ENCODE results near the gene VANGL2.

The VANGL2 gene

GRCh38 chr1:160367516-160367900 is 32.9 kb upstream of the VANGL2 start:
- Histone ChIP-seq H2BK120ac (ENCODE audit: low read depth, low read length) (no peak overlapping the region), H3K4me1 (ENCODE audit: control insufficient read depth in 2 of 2, insufficient read depth in 1 of 2, low read depth in 1 of 2, low read length in 2 of 2) (peaks cover 10 to 11% of the 10 kb centered on the region in 2 donors), H3K36me3 (replicated peaks in 1 of 2; ENCODE audit: control insufficient read depth in 2 of 2, insufficient read depth in 2 of 2, low read length in 2 of 2) (peaks cover 0 to 1% of the 10 kb centered on the region in 2 donors), H2AFZ (ENCODE audit: low read length) (no peak overlapping the region), H4K91ac (ENCODE audit: low read depth, low read length, poor library complexity) (no peak overlapping the region), H3K27me3 (ENCODE audit: control insufficient read depth in 3 of 3, insufficient read depth in 3 of 3, low read depth in 1 of 3, low read length in 3 of 3) (no peaks in the 10 kb centered on the region), H3K9ac (ENCODE audit: low read depth, low read length, poor library complexity) (peak overlapping the region; percentile 60), H4K8ac (ENCODE audit: low read depth, low read length) (no peak overlapping the region), H3K4ac (ENCODE audit: low read length) (no peak overlapping the region), H3K18ac (ENCODE audit: low read length) (peak overlapping the region; percentile 85), H3K27ac (replicated peaks; ENCODE audit: low read length) (no peak overlapping the region), H3K23ac (ENCODE audit: low read depth, low read length, poor library complexity) (peak overlapping the region; percentile 65), H3K9me3 (replicated peaks in 1 of 2; ENCODE audit: control insufficient read depth in 2 of 2, insufficient read depth in 1 of 2, low read depth in 1 of 2, low read length in 2 of 2) (no peaks in the 10 kb centered on the region), H2BK5ac (ENCODE audit: low read length) (no peak overlapping the region), H3K79me1 (ENCODE audit: low read depth, low read length) (no peaks in the 10 kb centered on the region), H2BK12ac (ENCODE audit: low read length) (no peak overlapping the region), H3K14ac (ENCODE audit: low read length) (no peak overlapping the region), H3K4me2 (ENCODE audit: insufficient read depth, low read length, poor library complexity, severe bottlenecking) (no peak overlapping the region), H2BK15ac (ENCODE audit: low read length) (peak overlapping the region; percentile 58), H3K4me3 (ENCODE audit: low read length in 2 of 2) (no peak overlapping the region), H2AK5ac (ENCODE audit: low read depth, low read length) (peak overlapping the region; percentile 97)
- no peak for DNase-seq (ENCODE audit: low spot score)
- WGBS, 2 donors (ENCODE audit: extremely low coverage in 2 of 2, insufficient read length in 2 of 2, insufficient replicate concordance in 1 of 2), result no CpG with 5 or more reads among the region's 4 CpGs

- Histone ChIP-seq H3K27ac (replicated peaks; ENCODE audit: low read length) (no peak overlapping the region), H2BK15ac (ENCODE audit: low read length) (peak overlapping the region; percentile 52)
- no CpG with 5 or more reads among the region's 4 CpGs for WGBS, 2 donors (ENCODE audit: extremely low coverage in 2 of 2, insufficient read length in 2 of 2, insufficient replicate concordance in 1 of 2)
Measured at GRCh38 chr1:160367934-160368923, 32.1 kb upstream of the VANGL2 start.

GRCh38 chr1:160369087-160369486 is 31.3 kb upstream of the VANGL2 start:
- Histone ChIP-seq H3K79me1 (ENCODE audit: low read depth, low read length) (no peaks in the 10 kb centered on the region), H2AFZ (ENCODE audit: low read length) (no peak overlapping the region), H3K14ac (ENCODE audit: low read length) (no peak overlapping the region), H3K4me1 (ENCODE audit: control insufficient read depth in 2 of 2, insufficient read depth in 1 of 2, low read depth in 1 of 2, low read length in 2 of 2) (peaks cover 3 to 4% of the 10 kb centered on the region in 2 donors), H3K18ac (ENCODE audit: low read length) (no peak overlapping the region), H2BK15ac (ENCODE audit: low read length) (no peak overlapping the region), H2AK5ac (ENCODE audit: low read depth, low read length) (no peak overlapping the region), H2BK120ac (ENCODE audit: low read depth, low read length) (no peak overlapping the region), H3K9ac (ENCODE audit: low read depth, low read length, poor library complexity) (no peak overlapping the region), H3K27ac (replicated peaks; ENCODE audit: low read length) (no peak overlapping the region), H4K8ac (ENCODE audit: low read depth, low read length) (no peak overlapping the region), H2BK5ac (ENCODE audit: low read length) (no peak overlapping the region), H3K4me3 (ENCODE audit: low read length in 2 of 2) (no peak overlapping the region), H3K9me3 (replicated peaks in 1 of 2; ENCODE audit: control insufficient read depth in 2 of 2, insufficient read depth in 1 of 2, low read depth in 1 of 2, low read length in 2 of 2) (no peaks in the 10 kb centered on the region), H2BK12ac (ENCODE audit: low read length) (no peak overlapping the region), H3K4ac (ENCODE audit: low read length) (no peak overlapping the region), H3K36me3 (replicated peaks in 1 of 2; ENCODE audit: control insufficient read depth in 2 of 2, insufficient read depth in 2 of 2, low read length in 2 of 2) (peaks cover 0 to 1% of the 10 kb centered on the region in 2 donors), H4K91ac (ENCODE audit: low read depth, low read length, poor library complexity) (no peak overlapping the region), H3K27me3 (ENCODE audit: control insufficient read depth in 3 of 3, insufficient read depth in 3 of 3, low read depth in 1 of 3, low read length in 3 of 3) (no peaks in the 10 kb centered on the region), H3K23ac (ENCODE audit: low read depth, low read length, poor library complexity) (no peak overlapping the region), H3K4me2 (ENCODE audit: insufficient read depth, low read length, poor library complexity, severe bottlenecking) (no peak overlapping the region)
- no peak for DNase-seq (ENCODE audit: low spot score)
- no CpG with 5 or more reads among the region's 1 CpG for WGBS, 2 donors (ENCODE audit: extremely low coverage in 2 of 2, insufficient read length in 2 of 2, insufficient replicate concordance in 1 of 2)

More at GRCh38 chr1:160367934-160368923, 32.1 kb upstream of the VANGL2 start:
- peaks cover 3 to 4% of the 10 kb centered on the region in 2 donors for H3K4me1 ChIP-seq (ENCODE audit: control insufficient read depth in 2 of 2, insufficient read depth in 1 of 2, low read depth in 1 of 2, low read length in 2 of 2)
- H3K79me1 ChIP-seq (ENCODE audit: low read depth, low read length), result no peaks in the 10 kb centered on the region
- H3K4ac ChIP-seq (ENCODE audit: low read length), result no peak overlapping the region
- H3K27me3 ChIP-seq (ENCODE audit: control insufficient read depth in 3 of 3, insufficient read depth in 3 of 3, low read depth in 1 of 3, low read length in 3 of 3), result no peaks in the 10 kb centered on the region
- peak overlapping the region; percentile 97 for H2AK5ac ChIP-seq (ENCODE audit: low read depth, low read length)
- no peak overlapping the region for H2AFZ ChIP-seq (ENCODE audit: low read length)
- H4K91ac ChIP-seq (ENCODE audit: low read depth, low read length, poor library complexity), result no peak overlapping the region
- no peak overlapping the region for H3K9ac ChIP-seq (ENCODE audit: low read depth, low read length, poor library complexity)
- H3K4me3 ChIP-seq (ENCODE audit: low read length in 2 of 2), result peak overlapping the region in 1 of 2 donors; percentile 3
- peaks cover 0 to 1% of the 10 kb centered on the region in 2 donors for H3K36me3 ChIP-seq (replicated peaks in 1 of 2; ENCODE audit: control insufficient read depth in 2 of 2, insufficient read depth in 2 of 2, low read length in 2 of 2)
- no peak overlapping the region for H3K23ac ChIP-seq (ENCODE audit: low read depth, low read length, poor library complexity)
- H2BK120ac ChIP-seq (ENCODE audit: low read depth, low read length), result no peak overlapping the region
- no peak overlapping the region for H2BK12ac ChIP-seq (ENCODE audit: low read length)
- H2BK5ac ChIP-seq (ENCODE audit: low read length), result no peak overlapping the region
- no peak for DNase-seq (ENCODE audit: low spot score)
- no peaks in the 10 kb centered on the region for H3K9me3 ChIP-seq (replicated peaks in 1 of 2; ENCODE audit: control insufficient read depth in 2 of 2, insufficient read depth in 1 of 2, low read depth in 1 of 2, low read length in 2 of 2)
- peak overlapping the region; percentile 43 for H4K8ac ChIP-seq (ENCODE audit: low read depth, low read length)
- no peak overlapping the region for H3K14ac ChIP-seq (ENCODE audit: low read length)
- H3K18ac ChIP-seq (ENCODE audit: low read length), result peak overlapping the region; percentile 21
- no peak overlapping the region for H3K4me2 ChIP-seq (ENCODE audit: insufficient read depth, low read length, poor library complexity, severe bottlenecking)

GRCh38 chr1:160370561-160371345 is 29.6 kb upstream of the VANGL2 start:
- no peak overlapping the region for H2AFZ ChIP-seq (ENCODE audit: low read length)
- no peak overlapping the region for H3K9ac ChIP-seq (ENCODE audit: low read depth, low read length, poor library complexity)
- no peak overlapping the region for H2BK5ac ChIP-seq (ENCODE audit: low read length)
- no peaks in the 10 kb centered on the region for H3K36me3 ChIP-seq (replicated peaks in 1 of 2; ENCODE audit: control insufficient read depth in 2 of 2, insufficient read depth in 2 of 2, low read length in 2 of 2)
- no peak overlapping the region for H3K14ac ChIP-seq (ENCODE audit: low read length)
- no peak overlapping the region for H3K27ac ChIP-seq (replicated peaks; ENCODE audit: low read length)
- peak overlapping the region; percentile 83 for H2AK5ac ChIP-seq (ENCODE audit: low read depth, low read length)
- no peaks in the 10 kb centered on the region for H3K9me3 ChIP-seq (replicated peaks in 1 of 2; ENCODE audit: control insufficient read depth in 2 of 2, insufficient read depth in 1 of 2, low read depth in 1 of 2, low read length in 2 of 2)
- H4K8ac ChIP-seq (ENCODE audit: low read depth, low read length), result no peak overlapping the region
- no peak overlapping the region for H4K91ac ChIP-seq (ENCODE audit: low read depth, low read length, poor library complexity)
- peak overlapping the region; percentile 53 for H2BK15ac ChIP-seq (ENCODE audit: low read length)
- H3K23ac ChIP-seq (ENCODE audit: low read depth, low read length, poor library complexity), result no peak overlapping the region
- H2BK120ac ChIP-seq (ENCODE audit: low read depth, low read length), result no peak overlapping the region
- no peak overlapping the region for H2BK12ac ChIP-seq (ENCODE audit: low read length)
- H3K18ac ChIP-seq (ENCODE audit: low read length), result peak overlapping the region; percentile 64
- H3K4me1 ChIP-seq (ENCODE audit: control insufficient read depth in 2 of 2, insufficient read depth in 1 of 2, low read depth in 1 of 2, low read length in 2 of 2), result peaks cover 19% of the 10 kb centered on the region in 2 donors
- no peaks in the 10 kb centered on the region for H3K79me1 ChIP-seq (ENCODE audit: low read depth, low read length)
- H3K4me3 ChIP-seq (ENCODE audit: low read length in 2 of 2), result no peak overlapping the region
- no peaks in the 10 kb centered on the region for H3K27me3 ChIP-seq (ENCODE audit: control insufficient read depth in 3 of 3, insufficient read depth in 3 of 3, low read depth in 1 of 3, low read length in 3 of 3)
- H3K4ac ChIP-seq (ENCODE audit: low read length), result no peak overlapping the region
- no CpG with 5 or more reads among the region's 42 CpGs for WGBS, 2 donors (ENCODE audit: extremely low coverage in 2 of 2, insufficient read length in 2 of 2, insufficient replicate concordance in 1 of 2)
- no peak for DNase-seq (ENCODE audit: low spot score)
- H3K4me2 ChIP-seq (ENCODE audit: insufficient read depth, low read length, poor library complexity, severe bottlenecking), result no peak overlapping the region
